Mesodermal cell (in vitro differentiated cells): ENCODE data around the gene TSR2.

Source experiments
- H3K27ac ChIP-seq: 2 replicates; pipeline ENCODE4 v1.7.0; 2013; ENCODE audit warnings: mild to moderate bottlenecking, low read depth, low read length, moderate library complexity; ENCODE audit not compliant: severe bottlenecking
- H3K36me3 ChIP-seq: 2 replicates; pipeline ENCODE4 v1.7.1; 2013; ENCODE audit warnings: mild to moderate bottlenecking, low read length, moderate library complexity; ENCODE audit not compliant: control insufficient read depth, insufficient read depth
- H3K4me1 ChIP-seq: one replicate; pipeline ENCODE4 v1.7.1; 2013; ENCODE audit warnings: mild to moderate bottlenecking, low read length; ENCODE audit not compliant: insufficient read depth, control insufficient read depth, poor library complexity, severe bottlenecking
- H3K4me3 ChIP-seq: 2 replicates; pipeline ENCODE4 v1.7.0; 2013; ENCODE audit warnings: low read length, control low read depth, mild to moderate bottlenecking; ENCODE audit not compliant: insufficient read depth, poor library complexity, severe bottlenecking; ENCODE audit errors: extremely low read depth
- H3K9me3 ChIP-seq: 2 replicates; pipeline ENCODE4 v1.7.1; 2013; ENCODE audit warnings: mild to moderate bottlenecking, low read length, moderate library complexity; ENCODE audit not compliant: control insufficient read depth
- WGBS, 2 experiments: methylation state at CpG; one replicate each; pipeline ENCODE4 v1.1.5; 2013; ENCODE audit warnings: missing lambda C conversion rate in 2 of 2; ENCODE audit not compliant: insufficient coverage in 2 of 2; 5-methylcytosine and 5-hydroxymethylcytosine counted together

Gene TSR2

DNA sequence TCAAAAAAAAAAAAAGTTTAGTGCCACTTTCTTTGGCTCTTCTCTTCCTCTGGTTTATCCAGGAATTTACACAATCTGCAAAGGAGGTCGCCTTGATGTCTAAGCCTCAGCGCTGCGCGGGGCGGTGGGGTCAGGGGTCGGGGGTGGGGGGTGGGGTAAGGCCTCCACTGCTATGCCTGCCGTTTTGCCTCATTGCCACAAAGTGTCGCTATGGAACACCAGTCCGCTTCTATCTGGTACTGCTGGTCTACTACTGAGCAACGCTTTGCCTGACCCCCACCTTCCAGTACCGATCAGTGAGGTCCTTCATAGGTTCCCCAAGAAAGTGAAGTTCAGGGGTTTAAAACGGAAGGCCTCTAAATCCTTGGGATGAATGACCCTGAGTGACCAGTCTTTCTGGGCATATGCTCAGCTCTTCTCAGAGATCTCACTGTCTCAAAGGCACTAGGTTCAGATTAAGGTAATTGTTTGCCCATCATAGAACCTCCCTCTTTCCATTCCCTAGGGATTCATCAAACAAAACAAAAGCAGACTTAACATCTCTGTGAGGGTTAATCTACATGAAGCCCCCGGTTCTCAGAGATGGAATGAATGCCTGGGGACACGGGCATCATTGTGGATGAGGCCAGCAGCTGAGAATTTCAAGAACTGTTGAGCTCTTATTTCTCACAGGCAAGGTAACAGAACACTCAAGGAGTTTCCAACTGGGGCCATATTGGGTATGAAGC is 16.9 kb upstream of the TSR2 start:
- no peaks in the 10 kb centered on the region for H3K9me3 ChIP-seq
- H3K4me1 ChIP-seq, result no peaks in the 10 kb centered on the region
- WGBS, 2 experiments, result 62 to 64% methylated on average over 3 of the region's 14 CpGs
- H3K36me3 ChIP-seq, result no peaks in the 10 kb centered on the region
- no peak overlapping the region for H3K4me3 ChIP-seq
- no peak overlapping the region for H3K27ac ChIP-seq

DNA sequence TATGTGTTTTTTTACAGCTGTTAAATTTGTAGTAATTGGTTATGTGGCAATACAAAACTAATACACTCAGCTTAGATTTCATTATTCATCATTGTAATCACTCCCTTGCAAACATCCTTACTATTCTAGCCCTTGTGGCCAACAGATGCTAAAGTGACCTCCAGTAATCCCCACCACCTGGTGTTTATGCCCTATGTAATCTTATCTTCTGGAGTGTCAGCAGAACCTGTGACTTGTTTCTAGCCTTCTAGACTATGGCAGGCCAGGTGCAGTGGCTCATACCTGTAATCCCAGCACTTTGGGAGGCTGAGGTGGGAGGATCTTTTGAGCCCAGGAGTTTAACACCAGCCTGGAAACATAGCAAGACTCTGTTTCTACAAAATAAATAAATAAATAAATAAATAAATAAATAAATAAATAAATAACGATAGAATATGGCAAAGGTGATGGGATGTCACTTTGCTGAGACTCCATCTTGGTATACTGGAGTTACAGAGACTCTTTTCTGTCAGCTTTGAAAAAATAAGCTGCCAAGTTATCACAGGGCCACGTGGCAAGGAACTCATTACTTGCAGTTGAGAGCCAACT is 12.3 kb upstream of the TSR2 start:
- Histone ChIP-seq H3K36me3 (no peaks in the 10 kb centered on the region), H3K27ac (no peak overlapping the region), H3K4me1 (no peaks in the 10 kb centered on the region), H3K4me3 (no peak overlapping the region), H3K9me3 (no peaks in the 10 kb centered on the region)
- 80 to 100% methylated on average over 1 of the region's 2 CpGs for WGBS, 2 experiments

- Histone ChIP-seq H3K27ac (no peak overlapping the region), H3K4me3 (no peak overlapping the region), H3K36me3 (no peaks in the 10 kb centered on the region), H3K4me1 (no peaks in the 10 kb centered on the region), H3K9me3 (no peaks in the 10 kb centered on the region)
Observed at GRCh38 chrX:54430519-54430918, 9.7 kb upstream of the TSR2 start.

DNA sequence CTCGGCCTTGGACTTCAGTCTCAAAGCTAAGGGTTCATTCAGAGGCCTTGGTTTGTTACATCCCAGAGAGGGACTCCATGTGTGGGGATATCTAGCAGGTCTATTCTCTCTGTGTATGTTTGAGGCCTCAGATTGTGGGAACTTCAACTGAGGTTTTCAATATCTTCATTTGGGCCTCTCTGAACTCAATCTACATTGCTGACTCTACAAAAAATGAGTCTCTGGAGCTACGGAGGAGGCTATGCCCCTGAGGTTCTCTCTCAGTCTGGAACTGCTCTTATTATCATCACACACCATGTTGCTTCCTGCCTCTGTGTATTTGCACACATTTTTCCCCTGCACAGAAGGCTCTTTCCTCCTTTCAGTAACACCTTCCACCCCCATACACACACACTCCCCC is 5.1 kb upstream of the TSR2 start:
- H3K9me3 ChIP-seq, result no peaks in the 10 kb centered on the region
- no peaks in the 10 kb centered on the region for H3K4me1 ChIP-seq
- no peak overlapping the region for H3K4me3 ChIP-seq
- 75 to 80% methylated on average over 1 of the region's 2 CpGs for WGBS, 2 experiments
- H3K27ac ChIP-seq, result no peak overlapping the region
- no peaks in the 10 kb centered on the region for H3K36me3 ChIP-seq

DNA sequence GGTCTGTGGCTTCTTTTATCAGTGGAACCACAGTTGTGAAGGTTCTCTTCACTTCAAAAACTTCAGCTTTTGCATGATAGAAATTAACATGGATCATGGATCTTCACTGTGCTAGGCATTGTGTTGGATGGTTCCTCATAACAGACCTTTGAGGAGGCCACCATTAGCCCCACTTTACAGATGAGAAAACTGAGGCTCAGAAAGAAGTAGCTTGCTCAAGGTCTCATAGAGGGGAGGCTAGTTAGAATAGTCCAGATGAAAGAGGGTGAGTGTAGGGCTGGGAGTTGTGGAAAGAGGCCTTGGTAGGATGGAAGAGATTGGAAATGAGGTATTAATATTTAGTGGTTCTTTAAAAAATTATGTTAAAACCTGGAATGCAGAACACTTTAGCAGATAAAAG is 2.6 kb downstream of the TSR2 start:
- H3K9me3 ChIP-seq, result no peaks in the 10 kb centered on the region
- H3K27ac ChIP-seq, result no peak overlapping the region
- H3K4me3 ChIP-seq, result no peak overlapping the region
- no peaks in the 10 kb centered on the region for H3K4me1 ChIP-seq
- H3K36me3 ChIP-seq, result peaks cover 49% of the 10 kb centered on the region

DNA sequence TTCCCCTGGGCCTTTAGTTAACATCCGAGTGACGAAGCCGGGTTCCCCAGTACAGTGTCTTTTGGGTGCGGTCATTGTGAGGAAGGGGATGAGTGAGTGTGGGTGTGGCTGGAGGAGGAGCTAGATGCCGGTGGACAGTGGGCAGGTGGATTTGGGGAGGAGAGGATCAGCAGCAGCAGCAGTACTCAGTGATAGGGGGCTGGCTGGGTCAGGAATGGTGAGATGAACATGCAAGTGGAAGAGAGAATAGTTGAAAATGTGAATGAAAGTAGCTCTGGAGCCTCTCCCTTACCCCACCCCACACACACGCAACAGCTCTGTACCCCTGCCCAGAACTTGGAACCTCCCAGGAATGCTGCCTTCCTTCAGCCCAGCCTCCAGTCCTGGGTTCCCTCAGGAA is 4.5 kb downstream of the TSR2 start:
- H3K4me1 ChIP-seq, result no peaks in the 10 kb centered on the region
- no peaks in the 10 kb centered on the region for H3K9me3 ChIP-seq
- H3K4me3 ChIP-seq, result no peak overlapping the region
- peaks cover 62% of the 10 kb centered on the region for H3K36me3 ChIP-seq
- H3K27ac ChIP-seq, result no peak overlapping the region
- 90 to 93% methylated on average over 4 to 5 of the region's 6 CpGs for WGBS, 2 experiments

- 88% methylated on average over 13 of the region's 17 CpGs; no CpG with 5 or more reads in 1 of the 2 experiments for WGBS, 2 experiments
- no peak overlapping the region for H3K4me3 ChIP-seq
- H3K4me1 ChIP-seq, result no peaks in the 10 kb centered on the region
- no peaks in the 10 kb centered on the region for H3K9me3 ChIP-seq
- no peak overlapping the region for H3K27ac ChIP-seq
- H3K36me3 ChIP-seq, result peaks cover 70% of the 10 kb centered on the region
Observed at GRCh38 chrX:54446084-54446483, 5.9 kb downstream of the TSR2 start.

- no peaks in the 10 kb centered on the region for H3K9me3 ChIP-seq
- H3K4me3 ChIP-seq, result no peak overlapping the region
- peaks cover 66% of the 10 kb centered on the region for H3K36me3 ChIP-seq
- H3K4me1 ChIP-seq, result no peaks in the 10 kb centered on the region
- no peak overlapping the region for H3K27ac ChIP-seq
- 78% methylated on average over 4 of the region's 5 CpGs; no CpG with 5 or more reads in 1 of the 2 experiments for WGBS, 2 experiments
Observed at GRCh38 chrX:54447461-54447860, 7.3 kb downstream of the TSR2 start.

- peaks cover 44% of the 10 kb centered on the region for H3K36me3 ChIP-seq
- H3K4me3 ChIP-seq, result no peak overlapping the region
- no peak overlapping the region for H3K27ac ChIP-seq
- H3K4me1 ChIP-seq, result no peaks in the 10 kb centered on the region
- H3K9me3 ChIP-seq, result no peaks in the 10 kb centered on the region
Observed at GRCh38 chrX:54449929-54450328, 9.7 kb downstream of the TSR2 start.

GRCh38 chrX:54452920-54453319 is 12.7 kb downstream of the TSR2 start:
- 0% methylated on average over 1 of the region's 2 CpGs for whole genome bisulfite sequencing, 2 experiments
- H3K27ac ChIP-seq, result no peak overlapping the region
- no peaks in the 10 kb centered on the region for H3K9me3 ChIP-seq
- H3K4me3 ChIP-seq, result no peak overlapping the region
- H3K36me3 ChIP-seq, result peaks cover 30% of the 10 kb centered on the region
- H3K4me1 ChIP-seq, result no peaks in the 10 kb centered on the region

DNA sequence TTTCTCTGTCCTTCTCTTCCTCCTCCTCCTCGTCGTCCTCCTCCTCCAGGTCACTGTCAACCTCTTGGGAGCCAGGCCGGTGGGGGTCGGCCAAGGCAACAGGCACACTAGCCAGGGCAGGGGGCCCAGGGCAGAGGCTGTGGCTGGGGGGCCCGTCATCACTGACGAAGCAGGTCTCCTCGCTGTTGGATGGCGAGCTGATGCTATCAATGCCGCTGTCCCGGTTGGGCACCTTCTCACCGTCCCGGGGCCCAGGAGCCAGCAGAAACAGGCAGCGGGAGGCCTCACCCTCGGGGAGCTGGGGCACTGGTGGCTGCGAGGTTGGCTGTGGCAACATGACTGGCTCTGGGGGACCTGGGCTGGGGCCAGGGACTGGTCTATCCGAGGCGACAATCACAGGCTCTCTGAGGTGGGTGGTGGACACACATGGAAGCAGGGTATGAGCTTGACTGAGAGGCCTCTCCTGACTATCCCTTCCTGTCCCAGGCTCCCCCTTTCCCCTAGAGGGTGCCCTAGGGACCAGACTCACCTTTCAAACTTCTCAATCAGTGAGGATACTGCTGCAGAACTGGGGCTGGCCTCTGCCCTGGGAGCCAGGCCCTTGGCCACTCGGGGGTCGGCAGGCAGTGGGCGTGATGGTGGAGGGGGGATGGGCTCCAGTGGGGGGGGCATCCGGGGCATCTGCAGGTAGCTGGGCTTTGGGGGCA is 30.0 kb downstream of the TSR2 start:
- no peak overlapping the region for H3K4me3 ChIP-seq
- 96 to 98% methylated on average over 7 to 8 of the region's 21 CpGs for WGBS, 2 experiments
- H3K9me3 ChIP-seq, result no peaks in the 10 kb centered on the region
- H3K4me1 ChIP-seq, result no peaks in the 10 kb centered on the region
- no peak overlapping the region for H3K27ac ChIP-seq
- H3K36me3 ChIP-seq, result peaks cover 14% of the 10 kb centered on the region
